Stimulated activated CD8-positive, alpha-beta memory T cell treated with anti-CD3 and anti-CD28 coated beads, Interleukin-2, amount 100 ng/mL, for 1 hour (primary cell): Measurements from ENCODE around the gene DNM1.

Experiments
- DNase-seq, 2 donors: peaks; one replicate each; pipeline ENCODE4 v3.0.0-alpha.2; 2020; ENCODE audit warnings: low read depth in 2 of 2

Gene DNM1

GRCh38 chr9:128250839-128251731, 47.9 kb downstream of the DNM1 start:
- DNase-seq: no peak

GRCh38 chr9:128251732-128252100, 48.5 kb downstream of the DNM1 start:
- DNase-seq: no peak

GRCh38 chr9:128252317-128253139, 49.3 kb downstream of the DNM1 start:
- no peak for DNase-seq

GRCh38 chr9:128253140-128253990, 50.2 kb downstream of the DNM1 start:
- no peak for DNase-seq

- no peak for DNase-seq
Measured at GRCh38 chr9:128253991-128254346, 50.8 kb downstream of the DNM1 start.

- no peak for DNase-seq
Measured at GRCh38 chr9:128254362-128254761, 51.2 kb downstream of the DNM1 start.

GRCh38 chr9:128254855-128255759, 51.9 kb downstream of the DNM1 start:
- DNase-seq: peak in 1 of 2 donors; percentile 21

- no peak for DNase-seq
Measured at GRCh38 chr9:128257086-128257825, 54.1 kb downstream of the DNM1 start.

GRCh38 chr9:128257907-128258306, 54.7 kb downstream of the DNM1 start:
- DNase-seq: no peak

GRCh38 chr9:128258326-128258725, 55.1 kb downstream of the DNM1 start:
- DNase-seq: no peak

- DNase-seq: no peak
Measured at GRCh38 chr9:128259156-128259555, 56.0 kb downstream of the DNM1 start.

GRCh38 chr9:128260340-128260739, 57.2 kb downstream of the DNM1 start:
- DNase-seq: no peak

GRCh38 chr9:128262687-128263086, 59.5 kb downstream of the DNM1 start:
- DNase-seq: no peak

- no peak for DNase-seq
Measured at GRCh38 chr9:128265348-128265847, 62.2 kb downstream of the DNM1 start.

GRCh38 chr9:128266868-128267590, 63.9 kb downstream of the DNM1 start:
- no peak for DNase-seq

GRCh38 chr9:128271112-128271511, 67.9 kb downstream of the DNM1 start:
- no peak for DNase-seq

- no peak for DNase-seq
Measured at GRCh38 chr9:128271512-128271911, 68.3 kb downstream of the DNM1 start.

GRCh38 chr9:128274245-128274644, 71.1 kb downstream of the DNM1 start:
- no peak for DNase-seq
